ENCODE results near the gene FBXO41.

The FBXO41 gene, protein sequence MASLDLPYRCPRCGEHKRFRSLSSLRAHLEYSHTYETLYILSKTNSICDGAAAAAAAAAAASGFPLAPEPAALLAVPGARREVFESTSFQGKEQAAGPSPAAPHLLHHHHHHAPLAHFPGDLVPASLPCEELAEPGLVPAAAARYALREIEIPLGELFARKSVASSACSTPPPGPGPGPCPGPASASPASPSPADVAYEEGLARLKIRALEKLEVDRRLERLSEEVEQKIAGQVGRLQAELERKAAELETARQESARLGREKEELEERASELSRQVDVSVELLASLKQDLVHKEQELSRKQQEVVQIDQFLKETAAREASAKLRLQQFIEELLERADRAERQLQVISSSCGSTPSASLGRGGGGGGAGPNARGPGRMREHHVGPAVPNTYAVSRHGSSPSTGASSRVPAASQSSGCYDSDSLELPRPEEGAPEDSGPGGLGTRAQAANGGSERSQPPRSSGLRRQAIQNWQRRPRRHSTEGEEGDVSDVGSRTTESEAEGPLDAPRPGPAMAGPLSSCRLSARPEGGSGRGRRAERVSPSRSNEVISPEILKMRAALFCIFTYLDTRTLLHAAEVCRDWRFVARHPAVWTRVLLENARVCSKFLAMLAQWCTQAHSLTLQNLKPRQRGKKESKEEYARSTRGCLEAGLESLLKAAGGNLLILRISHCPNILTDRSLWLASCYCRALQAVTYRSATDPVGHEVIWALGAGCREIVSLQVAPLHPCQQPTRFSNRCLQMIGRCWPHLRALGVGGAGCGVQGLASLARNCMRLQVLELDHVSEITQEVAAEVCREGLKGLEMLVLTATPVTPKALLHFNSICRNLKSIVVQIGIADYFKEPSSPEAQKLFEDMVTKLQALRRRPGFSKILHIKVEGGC

DNA sequence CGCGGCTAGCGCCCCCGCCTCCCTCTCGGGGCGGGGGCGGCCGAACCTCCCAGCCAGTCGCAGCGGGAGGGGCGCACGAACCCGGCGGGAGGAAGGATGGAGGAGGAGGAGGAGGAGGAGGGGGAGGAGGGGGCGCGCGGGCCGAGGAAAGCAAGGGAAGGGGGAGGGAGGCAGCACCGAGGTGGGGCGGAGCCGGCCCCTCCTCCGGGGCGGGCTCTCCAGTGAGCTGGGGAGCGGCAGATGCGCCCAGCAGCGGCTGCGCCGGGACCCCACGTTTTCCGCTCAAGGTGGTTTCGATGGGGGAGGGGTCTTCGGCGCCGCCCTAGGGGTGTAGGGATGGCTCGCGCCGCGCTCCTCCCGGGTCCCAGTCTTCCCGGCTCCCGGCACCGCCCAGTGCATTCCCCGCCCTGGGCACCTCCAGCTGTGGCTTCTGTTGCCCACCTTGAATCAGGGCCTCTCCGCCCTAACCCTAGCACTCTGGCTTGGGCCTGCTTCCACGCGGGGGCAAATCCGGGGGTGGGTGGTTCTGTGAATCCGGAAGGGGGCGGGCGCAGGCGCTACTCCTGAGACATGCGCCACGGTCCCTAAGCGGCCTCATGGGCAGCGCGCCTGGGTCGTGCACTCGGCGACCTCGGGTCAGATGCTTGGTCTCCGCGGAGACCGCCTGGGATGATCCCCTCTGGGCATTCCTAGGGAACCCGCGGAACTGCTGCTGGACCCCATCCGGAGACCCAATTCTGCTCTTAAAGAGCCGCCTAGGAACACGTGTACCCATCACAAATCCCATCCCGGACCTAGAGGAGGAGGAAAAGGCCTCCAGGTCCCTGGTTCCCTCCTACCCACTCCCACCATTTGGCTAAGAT, at the start of gene FBXO41:
Gene FBXO41, minus strand, starts transcription at position 183 of the 863 bp plus-strand sequence. CDS start 14,848 bp downstream, outside the sequence.
- peak; percentile 72 for DNase-seq

DNA sequence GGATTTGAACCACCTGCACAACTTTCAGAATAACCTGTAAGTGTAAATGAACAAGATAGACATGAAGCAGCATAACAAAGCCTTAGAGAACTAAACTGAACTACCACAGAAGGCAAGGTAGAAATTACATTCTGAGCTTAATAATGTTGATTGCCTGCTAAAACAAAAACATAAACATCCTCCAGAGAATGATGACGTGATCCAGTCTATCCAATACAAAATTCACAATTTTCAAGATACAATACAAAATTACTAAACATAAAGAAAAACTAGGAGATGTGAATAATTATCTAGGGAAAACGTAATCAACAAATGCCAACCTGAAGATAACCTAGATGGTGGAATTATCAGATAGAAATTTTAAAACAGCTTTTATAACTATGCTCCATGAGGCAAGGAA, 49.8 kb upstream of the FBXO41 start:
- no peak for DNase-seq

DNA sequence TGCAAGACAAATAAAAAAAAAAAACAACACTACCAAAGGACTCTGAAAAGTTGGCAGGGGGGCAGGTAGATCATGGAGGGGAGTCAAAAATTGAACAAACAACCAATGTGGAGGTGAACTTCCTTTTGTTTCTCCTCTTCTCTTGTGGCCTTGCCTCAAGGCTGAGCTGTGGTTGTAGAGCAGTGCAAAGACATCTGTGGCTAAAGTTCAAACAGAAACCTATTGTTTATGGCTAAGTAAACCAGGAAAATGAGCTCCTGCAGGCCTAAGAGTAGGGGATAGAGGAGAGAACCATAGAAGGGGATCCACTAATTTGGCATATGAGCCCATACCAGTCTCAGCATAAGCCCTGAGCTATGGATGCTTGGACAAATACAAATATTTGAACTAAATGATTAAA, 49.3 kb upstream of the FBXO41 start:
- no peak for DNase-seq

DNA sequence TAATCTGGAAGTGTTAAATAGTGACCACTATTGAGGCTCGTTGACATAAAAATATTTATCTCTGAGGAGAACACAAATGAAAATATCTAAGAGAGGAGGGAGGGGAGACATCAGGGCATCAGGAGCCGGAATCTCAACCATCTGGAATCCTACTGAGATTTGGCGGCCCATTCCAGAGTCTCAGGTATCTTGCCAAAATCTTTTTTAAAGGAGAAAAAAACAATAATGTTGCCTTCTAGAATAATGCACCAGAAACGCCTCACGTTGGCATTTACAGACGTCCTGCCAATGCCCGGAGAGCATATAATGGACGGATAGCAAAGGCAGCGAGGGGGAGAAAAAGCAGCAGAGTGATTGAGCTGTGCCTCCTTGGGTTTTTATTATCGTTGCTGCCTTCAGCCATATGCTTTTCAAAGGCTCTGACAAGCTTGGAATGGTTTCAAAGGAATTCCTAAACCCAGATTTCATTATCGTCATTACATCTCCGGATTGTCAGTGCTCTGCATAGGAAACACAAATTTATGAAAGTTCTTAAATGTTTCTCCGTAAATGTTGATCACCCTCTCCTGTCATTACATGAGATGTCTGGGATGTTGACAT, 39.9 kb upstream of the FBXO41 start:
- no peak for DNase-seq

DNA sequence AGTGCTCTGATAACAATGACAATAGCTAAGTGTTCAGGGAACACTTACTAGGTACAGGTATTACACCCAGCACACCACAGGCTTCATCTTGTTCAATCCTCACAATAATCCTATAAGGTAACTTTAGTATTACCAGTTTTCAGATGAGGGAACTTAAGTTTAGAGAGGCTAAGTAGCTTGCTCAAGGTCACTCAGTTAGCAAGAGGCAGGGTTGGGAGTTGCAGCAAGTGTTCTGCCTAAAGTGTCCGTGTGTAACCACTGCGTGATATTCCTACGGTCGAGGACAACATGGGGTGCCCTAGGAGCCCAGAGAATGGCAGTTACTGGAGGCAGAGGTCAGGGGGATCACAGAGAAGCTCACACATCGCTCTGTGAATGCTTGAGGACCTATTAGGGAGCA, 39.3 kb upstream of the FBXO41 start:
- no peak for DNase-seq

DNA sequence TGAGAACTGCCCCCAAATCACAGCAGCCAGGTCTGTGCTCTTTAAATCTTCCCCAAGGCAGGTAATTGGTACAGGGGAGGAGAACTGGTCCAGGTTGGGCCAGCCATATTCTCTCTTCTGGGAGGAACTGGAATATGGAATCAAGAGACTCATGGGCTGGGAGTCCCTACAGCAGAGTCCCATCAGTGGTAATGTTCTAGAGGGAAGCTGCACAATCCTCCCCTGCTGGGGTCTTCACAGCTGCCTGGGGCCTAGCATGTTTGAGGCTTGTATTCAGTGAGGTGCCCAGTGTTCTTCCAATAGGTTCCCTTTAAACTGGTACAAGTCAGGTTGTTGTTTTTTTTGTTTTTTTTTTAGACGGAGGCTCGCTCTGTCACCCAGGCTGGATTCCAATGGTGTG, 30.2 kb upstream of the FBXO41 start:
- no peak for DNase-seq

DNA sequence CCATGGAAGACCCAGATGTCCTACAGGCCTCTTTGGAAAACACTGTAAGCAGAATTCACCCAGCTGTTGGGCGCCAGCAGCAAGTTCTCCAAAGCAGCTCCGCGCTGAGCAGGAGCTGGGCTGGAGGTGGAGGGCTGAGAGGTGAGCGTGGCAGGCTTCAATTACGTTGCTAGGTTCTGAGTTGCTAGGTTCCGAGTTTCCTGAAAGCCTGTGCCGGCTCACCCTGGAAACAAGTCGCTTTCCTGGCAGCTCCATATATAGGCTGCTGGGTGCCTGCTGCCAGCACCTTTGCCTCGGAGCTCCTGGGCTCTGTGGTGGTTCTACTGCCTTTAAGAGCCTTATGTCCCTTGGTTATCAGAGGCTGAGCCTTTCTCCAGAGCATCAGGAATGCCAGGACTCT, 23.4 kb upstream of the FBXO41 start:
- DNase-seq: no peak

DNA sequence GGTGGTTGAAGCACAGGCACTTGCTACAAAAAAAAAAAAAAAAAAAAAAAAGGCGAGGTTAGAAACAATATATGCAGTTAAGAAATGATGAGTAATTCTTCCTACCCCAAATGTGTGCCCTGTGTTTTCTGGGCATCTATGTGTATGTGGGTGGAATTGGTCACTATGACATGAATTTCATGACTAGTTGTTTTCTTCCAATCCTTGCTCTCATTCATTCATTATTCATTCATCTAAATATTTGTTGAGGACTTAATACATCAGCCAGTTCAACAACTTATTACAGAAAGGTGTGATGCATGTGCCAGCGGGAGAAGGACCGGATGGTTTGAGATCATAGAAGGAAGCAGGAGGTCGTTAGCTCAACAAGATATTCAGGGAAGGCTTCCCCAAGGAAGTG, 17.4 kb upstream of the FBXO41 start:
- DNase-seq: no peak

DNA sequence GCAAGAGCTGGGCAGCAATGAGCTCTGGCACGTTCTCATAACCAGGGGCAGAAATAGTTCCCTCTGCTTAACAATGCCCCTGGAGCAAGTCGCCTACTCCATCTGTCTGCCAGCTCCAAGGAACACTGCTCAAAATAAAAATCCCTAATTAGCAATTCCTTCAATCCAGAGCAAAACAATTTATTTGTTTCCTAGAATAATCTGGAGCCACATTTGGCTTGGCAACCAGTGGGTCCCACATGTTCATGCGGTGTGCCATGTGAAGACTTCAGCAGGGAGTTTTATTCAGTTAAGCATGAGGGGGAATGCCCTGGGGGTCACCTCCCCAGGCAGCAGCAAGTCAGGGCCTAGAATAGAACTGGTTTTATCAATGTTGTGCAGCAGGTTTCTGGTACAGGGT, 16.6 kb upstream of the FBXO41 start:
- no peak for DNase-seq

DNA sequence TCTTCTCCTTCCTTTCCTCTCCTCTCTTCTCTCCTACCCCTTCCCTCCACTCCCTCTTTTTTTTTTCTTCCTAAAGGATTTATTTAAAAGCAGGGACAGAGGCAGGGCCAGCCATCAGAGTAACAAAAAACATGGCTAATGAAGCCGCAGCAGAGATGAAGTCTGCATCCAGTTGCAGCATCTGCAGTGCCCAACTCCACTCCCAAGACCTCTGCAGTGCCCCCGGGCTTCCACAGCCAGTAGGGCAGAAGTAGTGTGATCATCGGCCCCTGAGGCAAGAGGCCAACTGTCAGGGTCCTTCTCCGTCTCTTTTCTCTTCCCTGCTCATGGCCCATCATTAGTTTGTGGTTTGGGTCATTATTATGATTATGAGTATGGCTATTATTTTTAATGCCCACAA, 13.3 kb upstream of the FBXO41 start:
- no peak for DNase-seq

DNA sequence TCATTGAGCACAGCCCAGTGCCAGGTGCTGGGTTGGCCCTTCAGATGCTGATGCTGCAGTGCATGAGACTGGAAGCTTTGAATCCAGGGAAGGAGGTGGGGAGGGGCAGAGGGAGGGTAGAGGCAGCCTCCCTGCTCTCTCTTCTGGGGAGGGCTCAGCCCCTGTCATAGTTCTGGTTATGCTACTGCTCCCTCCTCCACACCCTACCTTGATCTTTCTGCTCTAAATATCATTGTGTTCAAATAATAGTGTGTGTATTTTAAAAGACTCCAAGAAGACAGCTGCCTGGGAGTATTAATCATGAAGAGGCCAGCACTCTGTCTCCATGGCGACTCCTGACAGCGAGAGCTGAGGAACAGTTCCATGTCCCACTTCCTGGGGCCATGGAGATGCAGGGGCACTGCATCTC, 12.9 kb upstream of the FBXO41 start:
- no peak for DNase-seq

DNA sequence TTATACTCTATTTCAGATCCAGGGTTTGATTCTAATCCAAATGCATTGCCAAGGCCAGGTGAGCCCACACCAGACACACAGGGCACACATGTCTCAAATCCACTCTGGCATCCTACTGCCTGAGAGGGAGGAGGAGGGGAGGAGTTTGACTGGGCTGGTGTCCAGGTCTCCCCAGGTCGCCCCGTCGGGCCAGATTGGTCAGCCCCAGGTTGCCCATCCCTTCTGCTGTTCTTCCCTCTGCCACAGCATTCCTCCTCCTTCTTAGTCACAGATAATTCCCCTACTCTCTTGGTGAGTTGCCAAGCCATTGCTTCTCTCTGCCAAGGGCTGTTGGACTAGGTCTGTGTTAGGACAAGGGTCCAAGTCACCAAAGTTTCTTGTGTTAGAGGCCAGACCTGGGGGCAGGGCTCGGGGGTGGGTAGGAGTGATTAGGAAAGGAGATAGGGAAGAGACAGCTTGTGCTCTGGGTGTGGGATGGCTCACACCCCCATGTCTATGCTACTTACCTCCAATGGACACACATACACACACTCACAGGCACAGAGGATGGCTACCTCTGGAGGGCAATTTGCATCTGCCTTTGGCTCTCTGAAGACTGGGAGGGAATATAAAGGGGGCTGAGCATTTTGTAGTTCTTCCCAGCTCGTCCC, 11.6 kb upstream of the FBXO41 start:
- no peak for DNase-seq

DNA sequence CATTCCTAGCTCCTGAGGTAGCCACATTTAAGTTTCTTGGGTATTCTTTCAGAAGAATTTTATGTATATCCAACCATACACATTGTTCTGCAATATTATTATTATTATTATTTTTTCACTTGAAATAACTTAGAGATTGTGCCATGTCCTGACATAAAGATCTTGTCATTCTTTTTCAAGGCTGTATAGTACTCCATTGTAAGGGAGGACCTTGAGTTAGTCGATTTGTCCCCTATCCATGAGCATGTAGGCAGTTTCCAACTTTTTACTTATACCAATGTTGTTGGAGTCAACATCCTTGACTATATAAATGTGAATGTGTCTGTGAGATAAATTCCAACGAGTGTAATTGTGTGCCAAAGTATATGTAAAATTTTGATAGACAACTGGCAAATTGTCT, 10.0 kb upstream of the FBXO41 start:
- no peak for DNase-seq

DNA sequence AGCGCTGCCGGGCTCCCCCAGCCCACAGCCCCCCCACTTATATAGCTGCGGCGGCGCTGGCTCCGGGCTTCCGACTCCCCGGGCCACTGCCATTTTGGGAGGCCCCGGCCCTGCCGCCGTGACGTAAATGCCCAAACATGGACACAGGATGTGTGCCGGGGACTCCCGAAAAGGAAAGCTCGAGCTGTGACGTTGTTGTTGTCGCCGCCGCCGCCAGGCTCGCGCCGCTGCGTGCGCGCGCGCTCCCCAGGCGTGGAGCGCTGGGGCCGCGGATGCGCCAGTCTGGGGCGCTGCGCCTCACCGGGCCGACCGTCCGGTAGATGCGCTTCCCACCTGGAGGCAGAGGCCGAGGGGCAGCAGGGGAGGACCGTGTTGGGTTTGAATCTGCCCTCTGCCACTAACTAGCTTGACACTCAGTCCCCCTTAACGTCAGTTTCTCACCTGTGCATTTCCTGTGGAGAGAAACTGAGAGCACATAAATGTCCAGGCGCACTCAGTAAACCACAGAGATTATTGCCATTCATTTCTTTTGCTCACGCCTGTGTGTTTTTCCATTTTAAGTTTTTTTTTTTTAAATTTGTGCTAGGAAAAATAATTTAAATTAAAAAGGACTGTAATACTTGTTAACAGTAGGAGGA, 9.4 kb upstream of the FBXO41 start, which contains the start of gene EGR4:
Gene EGR4, minus strand, starts transcription at position 15 of the 638 bp plus-strand sequence. CDS start 231 bp downstream, outside the sequence.
- peak; percentile 84 for DNase-seq

DNA sequence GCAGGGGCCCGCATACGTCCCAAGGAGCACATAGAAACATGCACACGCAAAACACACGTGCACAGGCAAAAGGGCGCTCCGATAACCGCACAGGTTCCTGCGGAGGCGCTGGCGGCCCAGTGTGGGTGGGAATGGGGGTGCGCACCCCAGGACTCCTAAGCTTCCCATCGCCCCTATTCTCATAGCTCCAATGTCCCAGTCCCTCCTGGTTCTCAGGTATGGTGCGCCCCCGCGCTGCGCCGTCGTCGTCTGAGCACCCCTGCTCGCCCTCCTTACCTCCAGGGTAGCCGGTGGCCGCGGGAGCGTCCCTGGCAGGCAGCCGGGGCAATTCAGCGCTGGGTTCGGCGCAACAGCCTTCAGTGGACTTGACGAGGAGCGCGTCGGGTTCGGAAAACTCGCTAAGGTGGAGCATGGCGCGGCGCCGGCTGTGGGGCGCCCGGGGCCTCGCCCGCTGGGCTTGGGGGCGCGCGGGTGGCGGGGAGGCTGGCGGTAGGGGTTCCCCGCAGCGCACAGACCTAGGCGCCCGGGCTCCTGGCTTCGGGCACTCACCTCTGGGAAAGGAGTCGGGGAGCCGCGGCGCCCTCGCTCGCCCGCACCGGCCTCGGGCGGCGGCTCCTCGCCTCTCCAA, 8.7 kb upstream of the FBXO41 start:
- no peak for DNase-seq

DNA sequence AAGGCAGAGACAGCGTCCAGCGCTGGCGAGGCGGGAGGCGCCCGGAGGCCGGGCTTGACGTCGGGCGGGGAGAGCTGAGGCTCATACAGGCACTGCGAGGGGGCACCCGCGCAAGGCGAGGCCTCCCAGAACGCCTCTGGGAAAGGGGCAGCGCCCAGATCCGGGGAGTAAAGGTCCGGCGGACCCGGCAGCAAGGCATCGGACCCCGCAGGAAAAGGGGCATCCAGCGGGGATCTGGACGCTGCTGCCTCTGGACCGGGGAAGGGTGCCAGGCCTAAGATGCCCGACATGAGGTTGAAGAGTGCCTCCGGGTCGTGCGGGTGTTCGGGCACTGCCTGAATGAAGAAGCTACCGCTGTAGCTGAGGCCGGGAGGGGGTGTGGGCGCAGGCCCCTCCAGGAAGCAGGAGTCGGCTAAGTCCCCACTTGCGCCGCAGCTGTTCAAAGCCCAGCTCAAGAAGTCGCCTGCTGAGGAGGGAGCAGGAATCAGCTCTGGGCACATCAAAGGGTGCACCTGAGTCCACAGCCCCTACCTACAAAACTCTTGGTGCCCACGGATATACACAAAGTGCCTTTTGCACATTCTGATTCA, 8.1 kb upstream of the FBXO41 start:
- DNase-seq: no peak

DNA sequence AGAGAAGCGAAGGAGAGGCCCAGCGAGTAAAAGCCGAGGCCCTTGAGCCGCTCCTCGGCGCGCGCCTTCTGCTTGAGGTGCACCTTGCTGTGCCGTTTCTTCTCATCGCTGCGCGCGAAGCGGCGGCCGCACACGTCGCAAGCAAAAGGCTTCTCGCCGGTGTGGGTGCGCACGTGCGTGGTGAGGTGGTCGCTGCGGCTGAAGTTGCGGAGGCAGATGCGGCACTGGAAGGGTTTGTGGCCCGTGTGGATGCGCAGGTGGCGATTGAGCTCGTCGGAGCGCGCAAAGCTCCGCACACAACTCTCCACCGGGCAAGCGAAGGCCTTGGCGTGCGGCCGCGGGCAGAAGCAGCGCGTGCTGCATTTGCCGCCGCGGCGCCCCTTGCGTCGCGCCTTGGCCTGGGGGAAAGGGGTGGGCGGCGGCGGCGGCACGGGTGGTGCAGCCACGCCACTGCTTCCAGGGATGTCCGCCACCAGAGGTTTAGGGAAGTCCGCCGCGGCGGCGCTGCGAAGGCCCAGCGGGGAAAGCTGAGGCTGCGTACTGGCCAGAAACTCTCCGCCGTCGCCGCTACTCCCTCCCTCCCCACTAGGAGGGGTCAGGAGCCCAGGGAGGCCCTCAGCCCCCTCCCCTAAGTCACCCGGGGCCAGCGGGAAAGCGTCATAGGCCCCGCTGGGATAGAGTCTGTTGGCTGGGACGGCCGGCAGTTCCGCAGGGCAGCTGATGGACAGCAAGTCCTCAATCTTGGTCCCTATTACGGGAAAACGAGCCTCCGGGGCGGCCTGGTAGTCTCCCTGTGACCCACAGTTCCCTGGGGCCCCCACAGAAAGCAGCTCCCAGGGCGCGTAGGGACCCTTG, 7.4 kb upstream of the FBXO41 start:
- no peak for DNase-seq

DNA sequence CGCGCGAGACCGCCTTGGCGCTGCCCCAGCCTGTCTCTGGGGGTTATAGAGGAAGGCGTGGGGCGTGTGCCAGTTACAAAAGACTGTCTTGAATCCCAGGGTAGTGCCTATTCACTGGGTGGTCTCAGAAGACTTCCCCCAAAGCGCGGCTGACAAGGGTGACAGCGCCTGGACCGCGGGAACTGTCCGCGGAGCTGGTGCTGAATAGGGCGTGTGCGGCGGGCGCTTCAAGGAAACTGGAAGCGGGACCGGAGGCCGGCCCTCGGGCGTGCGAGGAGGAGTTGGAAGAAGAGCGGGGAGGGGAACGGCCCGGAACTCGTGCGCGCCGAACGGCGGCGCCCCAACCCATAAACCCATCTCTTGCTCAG, 6.8 kb upstream of the FBXO41 start:
- DNase-seq: no peak

DNA sequence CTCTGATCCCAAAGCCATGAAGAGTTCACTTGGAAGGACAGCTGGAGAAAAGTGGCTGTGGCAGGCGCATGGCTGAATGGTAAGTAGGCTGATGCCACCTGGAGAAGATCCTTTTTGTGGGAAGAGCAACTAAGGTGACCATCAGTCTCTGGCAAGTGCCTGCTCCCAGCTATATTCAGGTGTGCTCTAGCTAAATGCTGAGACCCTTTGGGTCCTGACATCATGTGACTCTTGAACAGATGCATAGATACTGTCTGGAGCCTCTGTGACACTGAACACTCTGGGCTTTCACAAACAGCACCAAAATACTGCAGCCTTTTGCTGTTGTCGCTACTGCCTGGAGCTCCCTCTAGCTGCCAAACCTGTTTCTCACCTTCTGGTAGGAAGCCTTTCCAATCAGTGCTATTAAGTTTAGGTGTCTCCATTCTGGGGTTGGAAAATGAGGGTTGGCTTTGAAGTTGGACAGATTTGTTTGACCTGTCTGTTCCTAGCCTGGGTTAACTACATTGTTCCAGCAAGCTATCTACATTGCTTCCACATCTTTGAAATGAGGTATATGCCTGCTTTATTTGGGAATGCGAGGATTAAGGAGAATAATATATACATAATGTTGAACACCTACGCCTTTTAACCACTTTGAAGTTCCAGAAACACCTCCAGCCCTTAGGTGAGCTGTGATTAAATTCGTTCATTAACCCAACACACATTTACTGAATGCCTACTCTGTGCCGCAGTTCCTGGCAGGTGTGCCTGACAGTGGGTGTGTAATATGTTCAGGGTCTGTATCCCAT, 6.0 kb upstream of the FBXO41 start:
- no peak for DNase-seq
